IPS DF 4.7 (cell line): ENCODE results near the gene KCNQ2.

Experiments used
- DNase-seq: peaks from one replicate; pipeline ENCODE4 v3.0.0-alpha.2; 2013; ENCODE audit warnings: low spot score; ENCODE audit errors: extremely low read depth

Gene KCNQ2

DNA sequence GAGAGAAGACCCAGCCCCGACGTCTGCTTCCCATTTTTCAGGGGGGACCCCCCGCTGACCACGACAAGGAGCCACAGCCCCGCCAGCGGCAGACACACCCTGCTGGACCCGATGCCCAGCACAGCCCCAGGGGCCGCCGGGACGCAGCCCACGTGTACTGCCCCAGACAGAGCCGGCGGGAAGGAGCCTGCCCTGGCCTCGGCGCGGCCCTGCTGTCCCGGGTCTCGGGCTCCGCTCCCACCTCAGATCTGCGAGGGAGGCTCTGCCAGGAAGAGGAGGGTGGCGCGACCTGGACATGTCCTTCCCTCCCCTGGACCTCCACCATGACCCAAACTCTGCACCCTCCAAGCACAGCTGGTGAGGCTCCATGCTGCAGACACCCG, 54.7 kb downstream of the KCNQ2 start:
- no peak for DNase-seq

DNA sequence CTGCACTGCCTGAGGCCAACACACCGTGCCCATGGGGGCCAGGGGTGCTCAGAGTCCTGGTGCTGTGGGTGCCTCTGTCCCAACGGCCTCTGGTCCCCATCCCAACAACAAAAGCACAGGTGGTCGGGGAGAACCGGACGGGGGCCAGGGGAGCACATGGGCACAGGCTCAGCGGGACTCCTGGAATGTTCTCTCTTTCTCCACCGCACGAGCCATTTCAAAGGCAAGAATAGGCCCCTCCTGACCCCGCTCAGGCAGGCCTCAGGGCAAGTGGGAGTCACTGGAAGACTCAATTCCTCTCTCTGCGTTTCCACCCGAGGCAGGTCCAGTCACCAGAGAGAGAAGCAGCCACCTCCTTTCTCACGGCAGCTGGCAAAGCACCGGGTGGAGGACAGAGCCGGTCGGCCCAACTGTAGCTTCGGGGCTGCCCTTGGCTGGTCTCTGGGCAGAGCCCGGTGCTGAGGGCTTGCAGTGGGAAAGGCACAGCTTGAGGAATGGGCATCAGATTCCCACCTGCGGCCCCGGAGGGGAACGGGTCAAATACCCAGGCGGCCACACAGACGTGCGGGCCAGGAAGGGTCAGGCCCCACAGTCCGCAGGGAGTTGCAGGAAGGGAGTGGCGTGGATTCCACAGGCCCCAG, 55.2 kb downstream of the KCNQ2 start:
- DNase-seq: no peak

DNA sequence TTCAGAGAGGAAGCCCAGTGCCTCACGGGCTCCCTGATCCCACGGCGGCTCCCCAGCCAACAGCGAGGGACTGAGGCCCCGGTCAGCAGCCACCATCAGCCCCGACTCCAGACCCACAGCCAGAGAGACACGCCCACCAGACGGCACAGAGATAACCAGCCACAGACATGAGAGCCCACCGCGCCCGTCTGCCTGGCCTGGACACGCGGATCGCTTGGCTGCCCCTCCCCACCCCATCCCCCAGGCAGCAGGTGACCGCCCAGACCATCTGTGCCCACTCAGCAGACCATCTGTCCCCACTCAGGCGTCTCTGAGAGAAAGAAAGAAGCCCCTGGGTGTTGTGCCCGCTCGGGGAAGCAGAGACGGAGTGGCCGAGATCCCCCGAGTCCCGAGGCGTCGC, 55.8 kb downstream of the KCNQ2 start:
- no peak for DNase-seq

DNA sequence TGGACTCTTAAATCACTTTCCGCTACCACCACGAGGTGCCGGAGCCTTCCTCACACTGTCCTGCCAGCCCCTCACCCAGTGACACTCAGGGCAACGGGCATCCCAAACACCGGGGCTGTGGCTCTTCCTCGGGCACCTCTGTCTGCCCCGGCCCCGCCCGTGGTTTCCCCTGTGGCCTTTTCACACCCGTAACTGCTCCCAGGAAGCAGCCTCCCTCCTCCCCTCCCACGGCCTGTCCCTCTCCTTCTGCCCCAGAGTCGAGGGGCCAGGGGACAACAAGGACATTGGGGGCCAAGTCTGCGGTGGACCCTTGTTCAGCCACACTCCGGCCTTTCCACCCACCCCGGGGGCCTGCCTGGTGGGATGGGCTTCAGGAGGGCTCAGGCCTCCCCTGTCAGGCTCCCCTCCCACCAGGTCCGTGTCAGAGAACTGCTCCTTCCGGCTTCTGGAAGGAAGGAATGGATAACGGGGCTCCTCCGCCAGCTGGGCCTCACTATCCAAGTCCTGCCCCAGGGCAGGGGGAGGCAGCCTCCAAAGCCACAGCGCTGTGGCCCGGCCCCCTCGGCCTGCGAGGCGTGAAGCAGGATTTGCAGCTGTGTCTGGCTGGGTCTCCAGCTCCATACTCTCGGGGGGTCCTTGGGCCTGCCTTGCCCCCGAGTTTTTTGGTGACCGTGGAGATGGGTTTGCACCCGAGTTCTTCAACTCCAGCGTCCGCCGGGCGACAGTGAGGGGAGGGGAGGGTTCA, 56.6 kb downstream of the KCNQ2 start:
- no peak for DNase-seq

GRCh38 chr20:63414720-63415430, 57.6 kb downstream of the KCNQ2 start:
- no peak for DNase-seq

- no peak for DNase-seq
Observed at GRCh38 chr20:63413963-63414684, 58.3 kb downstream of the KCNQ2 start.

- DNase-seq: no peak
Observed at GRCh38 chr20:63413323-63413722, 59.1 kb downstream of the KCNQ2 start.

DNA sequence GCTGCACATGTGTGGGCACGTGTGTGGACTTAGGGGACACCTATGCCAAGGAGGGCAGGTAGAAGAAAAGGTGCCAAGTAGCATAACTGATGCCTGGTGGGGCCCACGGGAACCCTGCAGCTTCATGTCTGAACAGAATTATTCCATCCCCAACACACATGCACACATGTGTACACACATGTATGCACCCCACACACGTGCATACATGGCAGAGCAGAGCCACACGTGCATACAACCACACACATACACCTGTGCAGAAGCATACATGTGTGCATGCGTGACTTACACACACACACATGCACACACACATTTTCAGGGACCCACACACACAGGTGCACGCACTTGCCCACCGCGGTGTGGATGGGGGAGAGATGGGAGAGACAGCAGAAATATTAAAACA, 59.6 kb downstream of the KCNQ2 start:
- DNase-seq: no peak

DNA sequence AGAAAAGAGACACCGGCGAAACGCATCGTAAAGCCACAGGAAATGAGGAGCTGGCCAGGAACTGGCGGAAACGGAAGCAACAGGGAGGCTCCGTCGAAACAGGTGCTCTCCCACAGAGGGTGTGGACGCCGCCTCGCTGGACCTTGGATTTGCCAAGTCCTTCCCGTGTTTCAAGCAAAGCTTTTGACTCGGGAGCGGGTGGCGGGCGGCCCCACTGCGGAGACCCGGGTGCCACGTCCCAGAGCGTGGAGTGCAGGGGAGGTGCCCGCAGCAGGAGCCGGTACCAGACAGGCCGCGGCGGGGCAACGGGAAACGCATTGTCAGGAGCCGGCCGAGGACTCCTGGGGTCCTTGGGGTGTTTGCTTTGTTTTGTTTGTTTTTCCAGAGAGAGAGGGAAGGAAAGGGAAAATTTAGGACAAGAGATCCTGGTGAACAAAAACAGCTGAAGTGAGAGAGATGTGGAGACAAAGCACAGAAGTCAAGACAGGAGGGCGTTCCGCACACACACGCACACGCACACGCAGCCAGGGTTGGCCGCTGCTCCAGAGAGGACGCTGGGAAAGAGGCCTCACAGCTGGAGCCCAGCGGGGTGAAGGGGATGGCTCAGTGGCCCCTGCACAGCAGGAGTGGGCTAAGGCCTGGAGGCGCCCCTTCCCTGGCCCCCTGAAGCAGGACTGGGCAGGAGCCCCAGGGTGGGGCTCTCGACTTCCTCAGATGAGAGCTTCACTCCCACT, 60.4 kb downstream of the KCNQ2 start:
- DNase-seq: no peak

DNA sequence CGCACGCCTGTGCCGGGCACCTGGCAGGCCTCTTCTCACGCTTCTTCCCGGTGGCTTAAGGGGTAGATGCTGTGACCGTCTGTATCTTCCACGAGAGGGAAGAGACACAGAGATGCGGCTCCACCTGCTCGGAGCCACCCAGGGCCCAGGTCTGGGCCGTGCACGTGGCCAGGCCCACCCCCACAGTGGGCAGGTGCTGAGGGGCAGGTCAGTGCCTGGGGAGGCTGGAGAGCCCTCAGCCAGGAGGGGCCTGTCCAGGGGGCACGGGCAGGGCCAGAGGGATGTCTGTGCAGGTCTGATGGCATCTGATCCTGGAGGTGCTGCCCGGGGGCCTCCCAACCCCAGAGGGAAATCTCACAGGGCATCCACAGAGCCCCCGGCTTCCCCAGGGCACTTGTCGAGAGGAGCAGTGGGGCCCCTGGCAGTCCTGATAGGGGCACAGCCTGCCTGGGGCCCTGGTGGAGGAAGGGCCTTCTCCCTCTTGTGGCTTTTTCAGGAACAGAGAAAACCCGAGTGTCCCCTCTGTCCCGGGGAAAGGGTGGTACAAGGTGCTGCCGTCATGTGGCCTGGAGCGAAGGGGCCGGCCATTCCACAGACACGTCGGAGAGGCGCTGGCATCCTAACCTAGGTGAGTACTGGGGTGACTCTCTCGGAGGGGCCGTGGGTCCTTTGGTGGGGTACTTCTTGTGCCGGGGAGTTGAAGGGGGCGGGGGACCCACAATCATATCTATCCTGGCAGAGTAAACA, 61.1 kb downstream of the KCNQ2 start:
- no peak for DNase-seq

- DNase-seq: no peak
Observed at GRCh38 chr20:63409834-63410435, 62.5 kb downstream of the KCNQ2 start.

- DNase-seq: peak; percentile 30
Observed at GRCh38 chr20:63409066-63409833, 63.2 kb downstream of the KCNQ2 start.

GRCh38 chr20:63408684-63409046, 63.8 kb downstream of the KCNQ2 start:
- DNase-seq: no peak

- DNase-seq: no peak
Observed at GRCh38 chr20:63407928-63408683, 64.3 kb downstream of the KCNQ2 start.

GRCh38 chr20:63406617-63407245, 65.7 kb downstream of the KCNQ2 start:
- DNase-seq: no peak

GRCh38 chr20:63406011-63406410, 66.4 kb downstream of the KCNQ2 start:
- DNase-seq: no peak

DNA sequence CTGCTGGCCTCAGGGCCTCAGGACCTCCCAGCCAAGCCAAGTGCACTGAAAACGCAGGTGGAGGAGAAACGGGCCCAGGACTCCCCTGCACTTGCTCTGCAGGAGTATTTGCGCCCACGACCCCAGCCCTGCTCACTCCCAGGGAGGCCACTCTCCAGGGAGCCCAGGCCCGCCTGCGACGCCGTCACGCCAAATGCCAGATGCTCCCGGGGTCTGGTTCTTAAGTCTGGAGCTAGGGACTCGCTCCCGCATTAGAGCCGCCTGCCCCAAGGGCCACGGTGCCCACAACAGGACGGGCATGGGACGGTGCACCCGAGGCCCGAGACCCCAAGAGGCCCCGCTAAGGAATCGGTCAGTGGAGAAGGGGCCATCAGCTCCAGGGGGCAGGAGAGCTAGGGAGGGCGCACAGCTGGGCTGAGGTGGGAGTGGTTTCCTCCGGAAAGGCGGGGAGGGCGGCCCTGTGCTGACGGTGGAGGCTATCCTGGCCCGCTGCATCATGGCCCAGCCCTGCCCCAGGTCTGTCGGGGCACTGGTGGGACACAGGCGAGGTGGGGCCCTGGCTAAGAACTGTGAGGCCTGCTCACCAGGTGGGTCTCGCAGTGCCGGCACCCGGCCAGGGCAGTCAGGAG, 67.2 kb downstream of the KCNQ2 start:
- no peak for DNase-seq
